Liver (tissue), 9 donors: ENCODE measurements around the gene NFIX. TPM values are rescaled to one million over a fixed set of nuclear protein-coding genes. Genes with fewer than 3 reads are reported as not detected.

Experiments used
- DNase-seq: peaks from one replicate; pipeline ENCODE4 v3.0.0-alpha.2; 2017; ENCODE audit warnings: low spot score
- H3K27ac ChIP-seq, 2 donors: one replicate each; pipeline ENCODE4 v1.7.0; 2013; ENCODE audit warnings: inconsistent platforms in 2 of 2, low read length in 2 of 2, control low read depth in 1 of 2, low read depth in 1 of 2, mild to moderate bottlenecking in 1 of 2
- H3K27me3 ChIP-seq, 4 donors: one replicate each; pipeline versions ENCODE4 v1.6.1 to v1.7.0; 2013; ENCODE audit warnings: low read length in 3 of 4, inconsistent platforms in 1 of 4, mild to moderate bottlenecking in 1 of 4, moderate library complexity in 1 of 4; ENCODE audit not compliant: control insufficient read depth in 4 of 4, insufficient read depth in 4 of 4
- H3K36me3 ChIP-seq, 4 donors: one replicate each; pipeline versions ENCODE4 v1.6.1 to v1.7.0; 2013; ENCODE audit warnings: low read length in 3 of 4, mild to moderate bottlenecking in 3 of 4, low read depth in 1 of 4, moderate library complexity in 1 of 4; ENCODE audit not compliant: control insufficient read depth in 4 of 4, insufficient read depth in 3 of 4
- H3K4me1 ChIP-seq, 4 donors: one replicate each; pipeline versions ENCODE4 v1.6.1 to v1.7.0; 2013; ENCODE audit warnings: low read length in 3 of 4, mild to moderate bottlenecking in 3 of 4, moderate library complexity in 1 of 4; ENCODE audit not compliant: control insufficient read depth in 4 of 4, insufficient read depth in 4 of 4
- H3K4me3 ChIP-seq, 3 donors: one replicate each; pipeline versions ENCODE4 v1.6.1 to v1.7.0; 2013; ENCODE audit warnings: low read length in 3 of 3, control low read depth in 1 of 3, low read depth in 1 of 3, mild to moderate bottlenecking in 1 of 3
- H3K9ac ChIP-seq, 2 donors: one replicate each; pipeline ENCODE4 v1.7.0; 2013; ENCODE audit warnings: low read length in 2 of 2, mild to moderate bottlenecking in 2 of 2, moderate library complexity in 2 of 2, control low read depth in 1 of 2, low read depth in 1 of 2
- H3K9me3 ChIP-seq, 4 donors: one replicate each; pipeline versions ENCODE4 v1.6.1 to v1.7.0; 2013; ENCODE audit warnings: low read length in 3 of 4; ENCODE audit not compliant: control insufficient read depth in 4 of 4
- FOXA2 ChIP-seq: IDR thresholded peaks from 2 replicates; pipeline ENCODE4 v1.6.1; 2016; ENCODE audit warnings: antibody characterized with exemption
- GABPA ChIP-seq, 2 donors: IDR thresholded peaks in 1 of 2; conservative IDR thresholded peaks in 1 of 2; 2 replicates each; pipeline ENCODE4 v1.6.1; 2016; ENCODE audit warnings: antibody characterized with exemption in 2 of 2, mild to moderate bottlenecking in 1 of 2, moderate library complexity in 1 of 2
- HNF4G ChIP-seq: IDR thresholded peaks from 2 replicates; pipeline ENCODE4 v1.6.1; 2016; ENCODE audit warnings: antibody characterized with exemption
- JUND ChIP-seq, 2 donors: IDR thresholded peaks; 2 replicates each; pipeline ENCODE4 v1.6.1; 2016; ENCODE audit warnings: antibody characterized with exemption in 2 of 2
- NR2F2 ChIP-seq: IDR thresholded peaks from 2 replicates; pipeline ENCODE4 v1.6.1; 2016; ENCODE audit warnings: antibody characterized with exemption
- RAD21 ChIP-seq, 2 donors: IDR thresholded peaks; 2 replicates each; pipeline ENCODE4 v1.6.1; 2016; ENCODE audit warnings: antibody characterized with exemption in 2 of 2, mild to moderate bottlenecking in 2 of 2
- RXRA ChIP-seq, 2 donors: IDR thresholded peaks; 2 replicates each; pipeline ENCODE4 v1.6.1; 2017 to 2018; ENCODE audit warnings: antibody characterized with exemption in 2 of 2, mild to moderate bottlenecking in 1 of 2
- TAF1 ChIP-seq: conservative IDR thresholded peaks from 2 replicates; pipeline ENCODE4 v1.6.1; 2016; ENCODE audit warnings: antibody characterized with exemption, mild to moderate bottlenecking
- ZBTB33 ChIP-seq: IDR thresholded peaks from 2 replicates; pipeline ENCODE4 v1.6.1; 2016; ENCODE audit warnings: antibody characterized with exemption
- WGBS: extraction: QIAGEN DNeasy Blood & Tissue Kit; methylation state at CpG from one replicate; pipeline ENCODE4 v1.1.7; 2013; 5-methylcytosine and 5-hydroxymethylcytosine counted together
- polyA plus RNA-seq, 2 donors: library from polyadenylated mRNA; stranded (reverse) in 1 of 2; unstranded in 1 of 2; fragments of 200-250 nt in 1 of 2; fragments of >200 nt in 1 of 2; fragmentation: Nextera tagmentation in 1 of 2; extraction: Ambion mirVana in 1 of 2; gene quantifications; one replicate each; pipeline versions ENCODE4 v1.2.1 to v1.2.3, GENCODE V29; 2013 to 2015
- total RNA-seq, 2 donors: library from RNA; depleted of rRNA; stranded (reverse); fragments of >200 nt; gene quantifications; one replicate each; pipeline ENCODE4 v1.2.3, GENCODE V29; 2014
- TF ChIP-seq, protein P1 (sequence below): IDR thresholded peaks from 2 replicates; pipeline ENCODE4 v1.6.1; 2016; ENCODE audit warnings: antibody characterized with exemption, mild to moderate bottlenecking
- TF ChIP-seq, protein P2 (sequence below): fragments of 150-350 bp; IDR thresholded peaks from 2 replicates; pipeline ENCODE4 v1.5.1; 2017; ENCODE audit warnings: improper control_type of control experiment, low read depth, low read length; ENCODE audit not compliant: missing input control
- TF ChIP-seq, protein P3 (sequence below): IDR thresholded peaks from 2 replicates; pipeline ENCODE4 v1.6.1; 2016; ENCODE audit warnings: antibody characterized with exemption
- donor health status: healthy.
- donor health status: healthy.
- donor health status: healthy.
- donor health status: healthy.
- donor health status: healthy.

NFIX gene
- total and polyA plus RNA-seq, 4 donors = 3.3 to 18.4 (median 12.6) TPM

DNA sequence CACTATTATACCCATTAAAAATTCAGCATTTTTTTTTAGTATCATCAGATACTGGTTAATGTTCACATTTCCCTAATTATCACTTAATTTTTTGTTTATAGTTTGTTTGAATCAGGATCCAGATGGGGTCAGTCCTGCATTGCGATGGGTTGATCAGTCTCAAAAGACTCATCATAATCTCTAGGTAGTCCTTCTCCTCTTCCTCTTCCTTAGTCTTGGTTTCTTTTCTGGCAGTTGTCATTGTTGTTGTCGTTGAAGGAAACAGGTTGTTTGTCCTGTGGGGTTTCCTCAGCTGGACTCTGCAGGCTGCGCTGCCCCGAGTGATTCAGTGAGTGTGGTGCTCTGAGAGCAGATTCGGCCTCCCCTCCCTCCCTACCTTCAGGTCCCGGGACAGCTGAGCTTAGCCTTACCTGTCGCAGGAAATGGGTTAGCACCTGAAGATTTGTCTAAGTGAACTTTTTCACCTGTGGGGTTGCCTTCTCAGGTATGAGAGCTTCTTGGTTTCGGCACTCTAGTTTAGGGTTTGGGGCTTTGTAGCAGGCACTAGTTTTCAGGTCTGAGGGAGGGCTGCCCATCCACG lies 34.1 kb downstream of the NFIX start:
- H3K9me3 ChIP-seq = no peaks in the 10 kb centered on the region
- TF ChIP-seq TAF1 = no peak
- H3K27me3 ChIP-seq = no peaks in the 10 kb centered on the region
- H3K4me1 ChIP-seq = peaks cover 18 to 65% (median 42%) of the 10 kb centered on the region in 4 donors
- no peaks in the 10 kb centered on the region for H3K36me3 ChIP-seq
- 80% methylated on average over 9 of the region's 9 CpGs for WGBS
- H3K27ac ChIP-seq = no peak overlapping the region
- H3K9ac ChIP-seq = no peak overlapping the region
- no peak overlapping the region for H3K4me3 ChIP-seq
- no peak for DNase-seq

- Histone ChIP-seq H3K9ac (no peak overlapping the region), H3K9me3 (no peaks in the 10 kb centered on the region), H3K27ac (no peak overlapping the region), H3K27me3 (no peaks in the 10 kb centered on the region), H3K4me3 (no peak overlapping the region), H3K36me3 (no peaks in the 10 kb centered on the region), H3K4me1 (peaks cover 17 to 60% (median 39%) of the 10 kb centered on the region in 4 donors)
- WGBS = 75% methylated on average over 10 of the region's 10 CpGs
- TF ChIP-seq, protein P1, sequence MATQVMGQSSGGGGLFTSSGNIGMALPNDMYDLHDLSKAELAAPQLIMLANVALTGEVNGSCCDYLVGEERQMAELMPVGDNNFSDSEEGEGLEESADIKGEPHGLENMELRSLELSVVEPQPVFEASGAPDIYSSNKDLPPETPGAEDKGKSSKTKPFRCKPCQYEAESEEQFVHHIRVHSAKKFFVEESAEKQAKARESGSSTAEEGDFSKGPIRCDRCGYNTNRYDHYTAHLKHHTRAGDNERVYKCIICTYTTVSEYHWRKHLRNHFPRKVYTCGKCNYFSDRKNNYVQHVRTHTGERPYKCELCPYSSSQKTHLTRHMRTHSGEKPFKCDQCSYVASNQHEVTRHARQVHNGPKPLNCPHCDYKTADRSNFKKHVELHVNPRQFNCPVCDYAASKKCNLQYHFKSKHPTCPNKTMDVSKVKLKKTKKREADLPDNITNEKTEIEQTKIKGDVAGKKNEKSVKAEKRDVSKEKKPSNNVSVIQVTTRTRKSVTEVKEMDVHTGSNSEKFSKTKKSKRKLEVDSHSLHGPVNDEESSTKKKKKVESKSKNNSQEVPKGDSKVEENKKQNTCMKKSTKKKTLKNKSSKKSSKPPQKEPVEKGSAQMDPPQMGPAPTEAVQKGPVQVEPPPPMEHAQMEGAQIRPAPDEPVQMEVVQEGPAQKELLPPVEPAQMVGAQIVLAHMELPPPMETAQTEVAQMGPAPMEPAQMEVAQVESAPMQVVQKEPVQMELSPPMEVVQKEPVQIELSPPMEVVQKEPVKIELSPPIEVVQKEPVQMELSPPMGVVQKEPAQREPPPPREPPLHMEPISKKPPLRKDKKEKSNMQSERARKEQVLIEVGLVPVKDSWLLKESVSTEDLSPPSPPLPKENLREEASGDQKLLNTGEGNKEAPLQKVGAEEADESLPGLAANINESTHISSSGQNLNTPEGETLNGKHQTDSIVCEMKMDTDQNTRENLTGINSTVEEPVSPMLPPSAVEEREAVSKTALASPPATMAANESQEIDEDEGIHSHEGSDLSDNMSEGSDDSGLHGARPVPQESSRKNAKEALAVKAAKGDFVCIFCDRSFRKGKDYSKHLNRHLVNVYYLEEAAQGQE = no peak
- TF ChIP-seq ZBTB33 (no peak), TAF1 (no peak), HNF4G (no peak), NR2F2 (no peak), GABPA (IDR thresholded peaks at IDR 0.05 in 1 of 2, conservative IDR thresholded peaks at IDR 0.05 in 1 of 2) (no peak), RXRA (IDR thresholded peaks at IDR 0.05) (no peak), RAD21 (IDR thresholded peaks at IDR 0.05) (peak; percentile 45 to 67), JUND (IDR thresholded peaks at IDR 0.05) (no peak), FOXA2 (no peak)
- TF ChIP-seq, protein P2, sequence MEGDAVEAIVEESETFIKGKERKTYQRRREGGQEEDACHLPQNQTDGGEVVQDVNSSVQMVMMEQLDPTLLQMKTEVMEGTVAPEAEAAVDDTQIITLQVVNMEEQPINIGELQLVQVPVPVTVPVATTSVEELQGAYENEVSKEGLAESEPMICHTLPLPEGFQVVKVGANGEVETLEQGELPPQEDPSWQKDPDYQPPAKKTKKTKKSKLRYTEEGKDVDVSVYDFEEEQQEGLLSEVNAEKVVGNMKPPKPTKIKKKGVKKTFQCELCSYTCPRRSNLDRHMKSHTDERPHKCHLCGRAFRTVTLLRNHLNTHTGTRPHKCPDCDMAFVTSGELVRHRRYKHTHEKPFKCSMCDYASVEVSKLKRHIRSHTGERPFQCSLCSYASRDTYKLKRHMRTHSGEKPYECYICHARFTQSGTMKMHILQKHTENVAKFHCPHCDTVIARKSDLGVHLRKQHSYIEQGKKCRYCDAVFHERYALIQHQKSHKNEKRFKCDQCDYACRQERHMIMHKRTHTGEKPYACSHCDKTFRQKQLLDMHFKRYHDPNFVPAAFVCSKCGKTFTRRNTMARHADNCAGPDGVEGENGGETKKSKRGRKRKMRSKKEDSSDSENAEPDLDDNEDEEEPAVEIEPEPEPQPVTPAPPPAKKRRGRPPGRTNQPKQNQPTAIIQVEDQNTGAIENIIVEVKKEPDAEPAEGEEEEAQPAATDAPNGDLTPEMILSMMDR = peak; percentile 27
- TF ChIP-seq, protein P3, sequence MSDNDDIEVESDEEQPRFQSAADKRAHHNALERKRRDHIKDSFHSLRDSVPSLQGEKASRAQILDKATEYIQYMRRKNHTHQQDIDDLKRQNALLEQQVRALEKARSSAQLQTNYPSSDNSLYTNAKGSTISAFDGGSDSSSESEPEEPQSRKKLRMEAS = no peak
- no peak for DNase-seq
Observed at GRCh38 chr19:13029893-13030292, 34.6 kb downstream of the NFIX start.
